PFSK-1 (cell line): ENCODE results near the gene MXD1.

Experiments used
- FOXP2 ChIP-seq: optimal IDR thresholded peaks from 2 replicates; pipeline ENCODE3; 2011; ENCODE audit warnings: borderline replicate concordance, control low read depth, inconsistent platforms; ENCODE audit not compliant: insufficient read depth; ENCODE audit errors: extremely low read length, extremely low read depth
- POLR2AphosphoS5 ChIP-seq: IDR thresholded peaks from 2 replicates; pipeline ENCODE4 v1.6.1; 2012; ENCODE audit warnings: low read depth, mild to moderate bottlenecking, control low read depth, low read length, moderate library complexity
- REST ChIP-seq, 2 experiments: IDR thresholded peaks; 2 replicates each; pipeline versions ENCODE4 v1.6.1 to v1.8.0; 2011 to 2012; ENCODE audit warnings: low read depth in 2 of 2, low read length in 2 of 2, control low read depth in 1 of 2, inconsistent platforms in 1 of 2, mild to moderate bottlenecking in 1 of 2, moderate library complexity in 1 of 2; ENCODE audit not compliant: insufficient read depth in 1 of 2
- SIN3A ChIP-seq: IDR thresholded peaks from 2 replicates; pipeline ENCODE4 v1.6.1; 2012; ENCODE audit warnings: mild to moderate bottlenecking, low read length, moderate library complexity, borderline replicate concordance; ENCODE audit not compliant: insufficient read depth
- TAF1 ChIP-seq: IDR thresholded peaks from 2 replicates; pipeline ENCODE4 v1.6.1; 2012; ENCODE audit warnings: low read length, control low read depth, borderline replicate concordance; ENCODE audit not compliant: insufficient read depth

The MXD1 gene

GRCh38 chr2:69977906-69978482 lies 63.1 kb downstream of the MXD1 start:
- no peak for TF ChIP-seq REST (IDR thresholded peaks at IDR 0.05; ENCODE audit: insufficient read depth in 1 of 2, low read depth in 2 of 2, low read length in 2 of 2)
- TF ChIP-seq SIN3A: no peak
- no peak for TF ChIP-seq POLR2AphosphoS5
- TF ChIP-seq TAF1: no peak
- no peak for TF ChIP-seq FOXP2

GRCh38 chr2:69979902-69980807 lies 65.2 kb downstream of the MXD1 start:
- TF ChIP-seq TAF1: no peak
- TF ChIP-seq POLR2AphosphoS5: no peak
- TF ChIP-seq FOXP2: no peak
- no peak for TF ChIP-seq SIN3A
- TF ChIP-seq REST (IDR thresholded peaks at IDR 0.05; ENCODE audit: insufficient read depth in 1 of 2, low read depth in 2 of 2, low read length in 2 of 2): no peak

- no peak for TF ChIP-seq FOXP2
- no peak for TF ChIP-seq REST (IDR thresholded peaks at IDR 0.05; ENCODE audit: insufficient read depth in 1 of 2, low read depth in 2 of 2, low read length in 2 of 2)
- TF ChIP-seq TAF1: no peak
- no peak for TF ChIP-seq SIN3A
- TF ChIP-seq POLR2AphosphoS5: no peak
Measured at GRCh38 chr2:69983392-69983966, 68.6 kb downstream of the MXD1 start.

- TF ChIP-seq POLR2AphosphoS5 (no peak), TAF1 (no peak), REST (IDR thresholded peaks at IDR 0.05; ENCODE audit: insufficient read depth in 1 of 2, low read depth in 2 of 2, low read length in 2 of 2) (no peak), SIN3A (no peak), FOXP2 (no peak)
Measured at GRCh38 chr2:69985216-69985615, 70.3 kb downstream of the MXD1 start.
